Measurements from ENCODE around the gene TLR3. TPM values are rescaled to one million over a fixed set of nuclear protein-coding genes. Genes with fewer than 3 reads are reported as not detected.
A peak's percentile ranks its signal among the peaks of the same experiment; 100 is the strongest.
"Not testable (repeated sequence)": the region's sequence is repeated elsewhere in the genome, so short reads cannot be mapped to it uniquely, and the experiment has no call there.

The TLR3 gene
- polyA plus RNA-seq, 1 donor = 11.4 TPM

DNA sequence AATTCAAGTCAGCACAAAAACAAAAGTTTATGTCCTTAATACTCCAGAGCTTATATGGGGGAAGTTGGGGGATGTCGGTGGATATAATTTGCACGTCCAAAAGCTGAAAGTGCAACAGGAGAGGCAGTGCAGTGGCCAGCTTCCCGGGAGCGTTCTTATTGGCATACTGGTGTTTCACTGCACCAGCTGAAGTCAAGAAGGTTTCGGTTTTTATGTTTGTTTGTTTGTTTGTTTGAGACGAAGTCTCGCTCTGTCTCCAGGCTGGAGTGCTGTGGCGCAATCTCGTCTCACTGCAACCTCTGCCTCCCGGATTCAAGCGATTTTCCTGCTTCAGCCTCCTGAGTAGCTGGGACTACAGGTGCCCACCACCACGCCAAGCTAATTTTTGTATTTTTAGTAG, 28.6 kb upstream of the TLR3 start:
- no peak for DNase-seq

DNA sequence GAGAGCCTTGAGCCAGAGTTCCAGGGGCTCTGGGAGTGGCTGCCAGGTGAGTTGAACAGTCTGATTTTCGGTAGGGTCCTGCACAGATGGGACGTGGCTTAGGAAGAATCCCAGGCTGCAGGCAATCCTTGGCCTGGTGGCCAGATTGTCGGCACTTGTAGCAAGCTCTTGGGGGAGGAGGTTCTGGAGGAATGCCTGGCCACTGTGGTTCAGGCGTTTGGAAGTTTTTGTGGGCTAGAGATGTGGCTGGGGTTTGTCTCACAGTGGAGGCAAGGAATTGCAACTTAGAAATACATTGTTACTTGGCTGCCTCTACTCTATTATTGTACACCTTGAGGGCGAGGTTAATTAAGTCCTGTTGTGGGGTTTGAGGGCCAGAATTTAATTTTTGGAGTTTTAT, 21.5 kb upstream of the TLR3 start:
- DNase-seq = not testable (repeated sequence)

DNA sequence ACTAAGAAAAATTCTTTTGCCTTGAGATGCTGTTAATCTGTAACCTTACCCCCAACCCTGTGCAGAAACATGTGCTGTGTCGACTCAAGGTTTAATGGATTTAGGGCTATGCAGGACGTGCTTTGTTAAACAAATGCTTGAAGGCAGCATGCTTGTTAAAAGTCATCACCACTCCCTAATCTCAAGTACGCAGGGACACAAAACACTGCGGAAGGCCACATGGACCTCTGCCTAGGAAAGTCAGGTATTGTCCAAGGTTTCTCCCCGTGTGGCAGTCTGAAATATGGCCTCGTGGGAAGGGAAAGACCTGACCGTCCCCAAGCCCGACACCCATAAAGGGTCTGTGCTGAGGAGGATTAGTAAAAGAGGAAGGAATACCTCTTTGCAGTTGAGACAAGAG, 18.8 kb upstream of the TLR3 start:
- not testable (repeated sequence) for DNase-seq

DNA sequence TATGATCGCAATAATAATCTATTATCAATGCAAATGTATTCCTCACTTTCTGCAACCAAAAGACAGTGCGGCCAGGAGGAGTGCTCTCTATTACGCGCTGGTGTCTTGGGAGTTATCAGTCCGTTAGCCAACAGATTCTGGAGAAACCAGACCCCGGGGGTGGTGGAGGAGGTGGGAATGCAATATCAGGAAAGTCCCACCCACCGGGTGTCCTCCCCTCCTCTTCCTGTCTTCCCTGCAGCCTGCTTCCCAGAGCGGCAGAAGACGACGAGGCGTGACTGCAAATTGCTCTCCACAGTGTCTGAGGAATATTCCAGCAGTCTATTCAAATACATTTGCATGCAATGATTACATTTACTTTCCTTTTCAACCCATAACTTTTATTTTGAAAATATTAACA, 17.9 kb upstream of the TLR3 start:
- DNase-seq = no peak

DNA sequence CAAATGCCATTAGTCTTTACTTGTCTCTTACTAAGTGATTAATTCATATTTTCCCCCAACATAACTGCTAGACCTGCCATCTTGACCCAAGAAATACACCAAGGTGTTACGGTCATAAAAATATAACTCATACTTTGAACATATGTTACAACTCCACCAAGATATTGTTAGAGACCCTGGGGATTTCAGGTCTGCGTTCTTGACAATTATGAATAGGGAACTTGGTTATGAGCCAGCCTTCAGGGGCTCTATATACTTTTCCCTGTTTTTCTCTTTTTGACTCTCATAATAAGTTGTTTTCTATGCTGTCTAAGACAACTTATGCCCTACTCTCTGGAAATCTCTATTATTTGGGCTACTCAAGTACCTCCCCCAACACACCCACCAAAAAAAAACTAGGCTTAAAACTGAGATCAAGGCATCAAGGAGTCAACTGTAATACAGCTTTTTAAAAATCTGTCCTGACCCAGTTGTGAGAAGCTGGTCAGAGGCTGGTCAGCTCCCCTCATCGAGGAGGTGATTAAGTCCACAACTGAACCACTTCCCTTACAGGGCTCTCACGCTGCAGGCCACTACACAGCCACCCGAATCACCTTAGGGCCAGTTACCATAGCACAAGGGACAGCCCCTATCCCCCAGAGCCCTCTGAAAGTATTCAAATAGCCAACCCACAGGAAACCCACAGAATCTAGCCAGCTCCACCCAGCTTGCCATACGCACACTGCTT, 10.5 kb upstream of the TLR3 start:
- DNase-seq = no peak

DNA sequence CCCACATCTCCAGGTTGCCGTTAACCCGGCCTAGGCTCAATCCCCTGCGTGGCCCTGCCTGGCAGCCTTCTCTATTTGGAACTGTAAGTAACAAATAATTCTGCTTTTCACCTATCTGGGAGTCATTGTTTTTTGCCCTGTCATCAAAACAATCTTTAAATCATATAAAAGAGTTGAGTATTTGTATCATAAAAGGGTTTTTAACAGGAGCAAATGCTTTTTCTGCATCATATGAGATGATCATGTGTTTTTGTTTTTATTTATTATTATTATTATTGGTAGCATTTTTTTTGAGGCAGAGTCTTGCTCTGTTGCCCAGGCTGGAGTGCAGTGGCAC, 10.0 kb upstream of the TLR3 start:
- no peak for DNase-seq

DNA sequence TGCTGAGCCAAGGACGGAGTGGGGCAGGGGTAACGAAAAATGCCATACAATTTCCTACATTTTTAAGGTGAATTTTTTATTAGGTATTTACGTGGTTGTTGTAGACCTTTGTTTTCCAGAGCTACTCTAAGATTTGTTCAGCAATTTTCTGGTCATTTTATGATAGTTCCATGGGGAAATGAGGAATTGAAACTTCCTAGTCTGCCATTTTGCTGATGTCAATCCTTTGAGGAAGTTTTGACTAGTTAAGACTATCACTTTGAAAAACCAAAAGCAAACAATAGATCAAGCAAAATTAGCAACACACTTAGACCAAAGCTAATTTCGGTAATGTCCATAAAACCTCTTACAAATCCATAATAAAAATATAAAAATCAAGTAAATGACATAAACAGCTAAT, 7.0 kb upstream of the TLR3 start:
- DNase-seq = no peak

DNA sequence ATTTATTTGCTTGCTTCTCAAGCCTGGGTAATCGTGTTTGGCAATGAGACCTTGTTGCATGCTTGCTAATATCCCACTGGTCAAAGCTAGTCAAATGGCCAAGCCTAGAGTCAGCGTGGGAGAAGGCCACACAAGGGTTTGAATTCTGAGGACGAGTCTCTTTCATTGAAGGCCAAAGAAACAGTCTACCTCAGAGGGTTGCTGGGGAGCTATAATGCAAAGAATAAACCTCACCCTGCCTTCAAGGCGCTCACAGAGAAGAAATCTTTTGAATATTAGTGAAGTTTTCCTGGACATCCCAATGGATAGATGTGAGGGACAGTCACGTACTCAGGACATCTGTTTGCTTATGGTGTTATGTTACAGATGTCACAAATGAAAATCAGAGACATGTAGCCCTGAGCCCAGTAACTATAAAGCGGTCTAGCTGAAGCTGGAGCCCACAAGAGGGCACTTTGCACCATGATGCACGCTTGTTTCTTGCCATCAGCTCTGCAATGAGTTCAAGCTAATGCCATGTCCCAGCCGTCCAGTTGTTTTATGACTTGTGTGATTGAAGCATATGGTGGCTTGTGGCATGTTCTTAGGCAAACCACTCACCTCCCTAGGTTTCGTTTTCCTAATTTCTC, 1.1 kb upstream of the TLR3 start:
- peak; percentile 67 for DNase-seq

DNA sequence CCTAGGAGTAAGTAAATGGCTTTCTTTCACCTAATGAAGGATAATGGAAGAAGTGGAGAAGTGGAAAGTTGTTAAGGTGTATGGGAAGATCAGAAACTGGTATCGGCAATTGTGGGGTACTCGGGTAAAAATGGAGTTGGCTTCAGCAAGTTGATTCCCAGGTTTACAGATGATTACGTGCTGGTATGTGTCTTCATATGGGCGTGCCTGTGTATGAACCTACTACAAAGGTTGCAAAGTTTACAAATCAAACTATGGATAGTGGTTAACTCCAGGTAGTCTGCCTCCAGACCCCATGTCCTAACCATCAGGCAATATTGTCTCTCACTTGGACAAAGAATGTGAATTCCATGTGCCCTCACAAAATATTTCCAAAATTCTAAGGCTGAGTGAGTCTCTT, 773 bp downstream of the TLR3 start:
- no peak for DNase-seq

DNA sequence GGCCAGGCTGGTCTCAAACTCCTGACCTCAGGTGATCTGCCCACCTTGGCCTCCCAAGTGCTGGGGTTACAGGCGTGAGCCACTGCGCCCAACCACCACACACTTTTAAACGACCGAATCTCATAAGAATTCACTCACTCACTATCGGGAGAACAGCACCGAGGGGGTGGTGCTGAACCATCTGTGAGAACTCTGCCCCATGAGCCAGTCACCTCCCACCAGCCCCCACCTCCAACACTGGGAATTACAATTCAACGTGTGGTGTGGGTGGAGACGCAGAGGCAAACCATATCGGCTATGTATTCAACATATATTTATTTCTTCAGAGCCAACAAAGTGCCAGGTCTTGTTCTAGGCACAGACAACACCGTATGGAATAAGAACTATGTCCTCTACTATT, 3.6 kb downstream of the TLR3 start:
- DNase-seq = no peak

DNA sequence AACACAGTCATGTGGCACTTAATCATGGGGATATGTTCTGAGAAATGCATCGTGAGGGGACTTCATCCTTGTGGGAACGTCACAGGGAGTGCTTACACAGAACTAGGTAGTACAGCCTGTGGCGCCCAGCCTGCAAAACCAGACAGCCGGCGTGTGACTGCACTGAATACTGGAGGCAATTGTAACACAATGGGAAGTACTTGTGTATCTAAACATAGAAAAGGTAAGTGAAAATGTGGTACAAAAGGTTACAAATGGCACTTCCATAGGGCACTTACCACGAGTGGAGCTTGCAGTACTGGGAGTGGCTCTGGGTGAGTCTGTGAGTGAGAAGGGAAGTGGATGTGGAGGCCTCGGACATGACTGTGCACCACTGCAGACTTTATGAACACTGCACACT, 5.2 kb downstream of the TLR3 start:
- DNase-seq = no peak

DNA sequence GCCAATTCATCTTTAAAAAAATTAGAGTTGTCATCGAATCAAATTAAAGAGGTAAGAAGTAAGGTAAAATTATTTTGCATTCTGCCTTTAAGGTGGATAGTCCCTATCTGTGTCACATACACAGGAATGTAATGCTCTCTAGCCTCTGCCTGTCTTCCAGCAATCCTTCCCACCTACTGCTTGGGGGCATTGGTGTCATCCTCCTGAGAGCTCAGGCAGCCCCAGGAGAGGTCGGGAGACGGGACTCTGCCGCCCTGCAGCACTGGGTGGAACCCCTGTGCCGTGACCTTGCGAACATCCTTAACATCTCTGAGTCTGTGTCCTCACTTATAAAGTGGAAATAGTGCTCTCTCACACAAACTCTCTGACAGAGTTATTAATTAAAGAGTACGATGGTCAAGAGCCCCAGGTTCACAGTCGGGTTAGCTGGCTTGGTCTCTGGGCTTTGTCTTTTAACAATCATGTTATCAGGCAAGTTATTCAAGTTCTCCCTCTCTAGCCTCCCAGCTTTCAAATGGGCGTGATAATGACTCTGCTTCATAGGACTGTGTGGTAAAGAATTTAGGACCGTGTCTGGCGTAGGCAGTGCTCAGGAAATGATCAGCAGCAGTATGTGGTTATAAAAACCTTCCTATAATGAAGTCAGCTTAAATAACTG, 10.2 kb downstream of the TLR3 start:
- DNase-seq = no peak

DNA sequence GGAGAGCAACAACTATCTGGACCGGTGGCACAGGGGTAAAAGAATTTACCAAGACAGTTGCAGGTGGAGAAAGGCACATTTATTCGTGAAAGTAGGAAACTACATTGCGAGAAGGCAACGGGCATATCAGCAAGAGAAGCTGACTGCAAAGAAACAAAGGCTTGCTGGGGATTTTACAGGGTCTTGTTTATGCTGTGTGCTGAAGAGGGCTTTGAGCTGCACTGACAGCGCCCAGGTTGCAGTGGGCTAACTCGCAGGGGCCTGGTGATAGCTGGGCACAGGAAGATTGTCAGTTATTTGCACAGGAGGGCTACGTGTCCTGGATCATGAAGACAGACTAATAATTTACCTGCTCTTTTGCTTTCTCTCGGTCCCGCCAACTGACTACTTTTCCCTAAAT, 10.7 kb downstream of the TLR3 start:
- DNase-seq = no peak

DNA sequence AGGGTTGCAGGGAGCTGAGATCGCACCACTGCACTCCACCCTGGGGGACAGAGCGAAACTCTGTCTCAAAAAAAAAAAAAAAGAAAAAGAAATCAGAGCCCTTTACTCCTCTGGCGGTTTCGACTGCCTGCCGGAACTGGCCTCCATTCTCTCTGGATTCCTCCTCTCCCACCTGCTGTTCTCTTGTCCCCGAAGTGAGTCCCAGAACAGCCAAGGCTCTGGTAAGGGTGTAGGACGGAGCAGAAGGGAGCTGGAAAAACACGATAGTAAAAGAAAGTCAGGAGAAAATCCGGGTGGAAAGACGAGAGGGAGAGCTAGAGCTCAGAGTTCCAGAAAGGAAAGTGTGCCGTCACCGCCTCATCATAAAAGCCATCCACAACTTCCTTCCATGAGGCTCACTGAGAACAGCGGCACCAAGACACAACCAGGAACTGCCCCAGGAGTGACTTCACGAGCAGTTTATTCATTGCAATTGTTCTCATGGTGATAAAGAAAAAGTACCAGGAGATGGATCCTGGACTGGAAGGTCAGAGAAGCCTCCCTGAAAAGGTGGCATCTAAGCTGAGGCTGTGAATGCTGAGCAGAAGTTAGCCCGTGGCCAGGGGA, 12.3 kb downstream of the TLR3 start:
- no peak for DNase-seq

DNA sequence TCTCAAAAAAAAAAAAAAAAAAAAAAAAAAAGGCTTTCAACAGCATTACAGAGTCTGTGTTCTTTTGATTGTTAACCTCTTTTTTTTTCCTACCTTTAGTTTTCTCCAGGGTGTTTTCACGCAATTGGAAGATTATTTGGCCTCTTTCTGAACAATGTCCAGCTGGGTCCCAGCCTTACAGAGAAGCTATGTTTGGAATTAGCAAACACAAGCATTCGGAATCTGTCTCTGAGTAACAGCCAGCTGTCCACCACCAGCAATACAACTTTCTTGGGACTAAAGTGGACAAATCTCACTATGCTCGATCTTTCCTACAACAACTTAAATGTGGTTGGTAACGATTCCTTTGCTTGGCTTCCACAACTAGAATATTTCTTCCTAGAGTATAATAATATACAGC, 13.3 kb downstream of the TLR3 start:
- no peak for DNase-seq

DNA sequence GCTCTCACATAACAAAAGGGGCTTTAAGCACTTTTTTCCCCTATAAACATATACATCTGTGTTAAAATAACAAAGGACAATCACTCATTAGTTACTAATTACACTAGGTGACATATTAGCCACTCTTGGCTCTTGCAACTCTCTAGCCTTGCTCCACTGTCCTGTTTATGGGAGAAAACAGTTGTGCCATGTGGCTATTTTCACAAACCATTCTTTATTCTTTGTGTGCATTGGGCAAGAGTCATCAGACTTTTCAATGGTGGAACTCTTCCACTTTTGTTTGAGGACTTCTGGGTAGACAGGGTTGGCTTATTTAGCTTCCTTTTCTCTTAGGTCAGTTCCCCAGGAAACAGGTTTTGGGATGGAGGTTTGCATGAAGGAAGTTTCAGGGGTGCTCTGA, 19.6 kb downstream of the TLR3 start:
- no peak for DNase-seq

DNA sequence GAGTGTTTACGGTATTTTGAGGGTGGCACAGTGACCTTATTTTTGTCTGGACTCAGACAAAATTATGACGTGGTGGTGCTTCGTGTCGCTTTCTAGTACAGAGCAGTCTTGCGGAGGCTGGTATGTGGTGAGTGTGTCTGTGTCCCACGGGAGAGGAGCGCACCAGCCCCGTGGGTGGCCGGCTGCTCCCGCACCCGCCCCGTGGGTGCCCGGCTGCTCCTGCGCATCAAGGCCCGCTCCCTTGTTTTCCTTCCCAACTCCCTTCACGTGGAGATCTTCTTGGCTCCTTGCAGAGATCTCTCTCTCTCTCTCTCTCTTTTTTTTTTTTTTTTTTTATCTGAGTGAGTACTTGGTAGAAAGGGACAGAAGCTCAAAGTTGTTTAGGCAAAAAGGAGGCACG, 23.3 kb downstream of the TLR3 start:
- DNase-seq = no peak

DNA sequence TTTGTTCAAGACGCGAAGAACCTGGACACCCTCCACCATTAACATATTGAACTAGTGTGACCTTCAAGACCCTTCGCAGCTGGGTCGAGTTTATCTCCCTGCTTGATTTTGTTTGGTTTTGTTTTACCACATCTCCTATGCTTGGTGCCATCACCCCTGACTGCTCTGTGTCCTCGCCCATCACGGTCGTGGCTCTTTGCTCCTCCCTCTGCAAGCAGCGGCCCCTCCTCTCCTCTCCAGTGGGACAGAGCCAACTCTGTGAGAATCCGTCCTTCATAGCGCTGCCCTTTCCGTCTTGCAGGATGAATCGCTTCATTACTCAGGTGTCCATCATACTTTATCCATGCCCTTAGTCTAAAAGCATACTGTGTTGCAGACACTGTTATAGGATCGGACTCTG, 26.4 kb downstream of the TLR3 start:
- no peak for DNase-seq

DNA sequence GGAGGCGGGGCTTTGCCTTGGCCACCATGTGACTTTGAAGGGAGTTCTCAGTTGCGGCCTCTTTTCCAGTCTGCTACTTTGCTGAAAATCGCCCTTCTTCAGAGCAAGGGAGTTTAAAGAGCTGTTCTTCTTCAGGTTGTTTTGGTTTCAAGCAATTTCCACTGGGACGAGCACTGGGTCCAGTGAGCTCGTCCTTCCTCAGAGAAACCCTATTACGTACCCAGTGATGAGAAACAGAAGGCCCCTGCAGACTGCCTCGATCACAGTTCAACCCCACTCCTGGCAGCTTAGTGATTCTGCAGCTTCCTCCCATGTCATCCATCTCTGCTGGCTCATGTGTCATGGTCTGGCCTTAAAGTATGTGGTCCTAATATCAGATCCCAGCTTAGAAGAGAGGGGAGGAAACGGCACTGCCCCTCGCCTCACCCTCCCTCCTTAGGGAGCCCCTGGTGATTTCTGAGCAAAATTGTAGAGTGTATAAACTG, 27.8 kb downstream of the TLR3 start:
- DNase-seq = no peak

DNA sequence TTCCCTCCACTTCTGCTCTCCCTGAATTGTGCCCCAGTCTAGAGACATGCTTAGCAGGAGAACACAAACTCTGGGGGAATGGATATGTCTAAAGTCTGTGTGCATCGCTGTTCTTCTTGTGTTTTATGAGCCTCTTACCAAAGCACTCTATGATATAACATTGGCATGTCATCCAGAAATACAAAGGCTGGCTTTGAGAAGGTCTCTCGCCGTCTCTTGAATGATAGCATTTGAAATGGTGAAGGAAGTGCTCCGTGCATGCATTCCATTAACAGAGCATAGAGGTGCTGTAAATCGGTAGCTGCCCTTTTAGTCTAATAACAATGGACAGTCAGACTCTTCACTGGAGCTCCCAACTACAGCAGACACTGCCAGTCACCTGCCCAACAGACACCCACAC, 28.4 kb downstream of the TLR3 start:
- no peak for DNase-seq

DNA sequence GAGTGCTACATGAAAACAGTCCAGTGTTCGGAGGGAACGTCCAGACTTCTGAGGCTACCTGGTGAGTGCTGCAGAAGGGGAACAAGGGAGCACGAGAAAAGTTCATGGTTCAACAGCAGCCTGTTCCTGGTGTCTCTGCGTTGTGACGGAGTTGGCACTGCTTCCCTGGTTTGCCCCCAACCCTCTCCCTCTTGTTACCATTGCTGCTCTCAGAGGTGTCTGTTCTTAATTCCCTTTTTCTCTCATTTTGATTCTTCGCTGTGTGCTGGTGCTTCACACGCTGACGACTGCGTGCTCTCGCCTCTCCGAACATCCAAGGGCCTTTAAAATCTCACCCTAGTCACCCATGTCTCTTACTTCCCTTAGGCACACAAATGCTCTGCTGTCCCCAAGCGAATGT, 34.0 kb downstream of the TLR3 start:
- no peak for DNase-seq

DNA sequence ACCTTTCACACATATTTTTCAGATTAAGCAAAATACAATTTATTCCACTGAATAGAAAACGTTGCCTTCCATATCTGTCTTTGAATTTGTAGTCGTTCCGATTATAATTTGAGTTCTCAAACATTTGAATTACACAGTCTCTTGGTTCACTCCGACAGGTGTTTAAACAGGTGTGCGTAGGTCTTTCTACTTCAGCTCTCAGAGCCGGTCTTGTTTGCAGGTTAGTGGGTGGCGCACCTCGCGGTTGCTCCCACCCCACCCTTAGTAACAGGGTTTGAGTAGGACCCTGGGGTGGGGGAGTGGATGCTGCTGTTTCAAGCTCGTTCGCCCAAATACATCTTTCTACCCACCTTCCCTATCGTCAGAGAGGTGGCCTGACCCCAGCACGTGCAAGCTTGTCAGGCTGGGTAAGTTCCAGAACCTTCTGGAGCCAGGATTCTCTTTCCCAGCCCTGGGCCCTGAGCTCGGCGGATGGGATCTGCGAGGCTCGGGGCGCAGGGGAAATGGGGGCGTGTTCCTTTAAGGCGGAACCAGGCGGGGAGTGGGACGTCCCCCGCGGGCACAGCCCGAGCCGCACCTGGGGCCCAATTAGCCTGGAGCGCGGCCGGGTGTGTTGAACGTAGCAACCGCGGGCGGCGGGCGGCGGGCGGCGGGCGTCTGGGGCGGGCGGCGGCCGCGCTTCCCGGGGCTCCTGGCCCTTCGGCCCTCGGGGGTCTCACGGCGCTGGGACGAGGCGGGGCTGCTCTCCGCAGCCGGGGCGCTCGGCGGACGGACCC, 35.3 kb downstream of the TLR3 start, which contains the start of gene FAM149A:
FAM149A (plus strand) TSS at position 591 of the 776 bp plus-strand sequence.
- no peak for DNase-seq
